Ovary (tissue), 3 donors: ENCODE results near the gene BST2.

Experiments used
- EP300 ChIP-seq: sonication (generic); formaldehyde crosslinking; IDR thresholded peaks from one replicate; pipeline ENCODE4 v1.6.1; 2017; ENCODE audit warnings: antibody characterized with exemption
- TF ChIP-seq, protein P1 (sequence below), 3 donors: fragments of 450-650 bp in 2 of 3; fragments of 200-600 bp in 1 of 3; IDR thresholded peaks; one replicate each; pipeline versions ENCODE4 v1.5.1 to v1.8.0; 2016 to 2022; ENCODE audit warnings: antibody characterized with exemption in 3 of 3, mild to moderate bottlenecking in 1 of 3
- donor health status: DM: no; HTN: no; CAD: no.

DNA sequence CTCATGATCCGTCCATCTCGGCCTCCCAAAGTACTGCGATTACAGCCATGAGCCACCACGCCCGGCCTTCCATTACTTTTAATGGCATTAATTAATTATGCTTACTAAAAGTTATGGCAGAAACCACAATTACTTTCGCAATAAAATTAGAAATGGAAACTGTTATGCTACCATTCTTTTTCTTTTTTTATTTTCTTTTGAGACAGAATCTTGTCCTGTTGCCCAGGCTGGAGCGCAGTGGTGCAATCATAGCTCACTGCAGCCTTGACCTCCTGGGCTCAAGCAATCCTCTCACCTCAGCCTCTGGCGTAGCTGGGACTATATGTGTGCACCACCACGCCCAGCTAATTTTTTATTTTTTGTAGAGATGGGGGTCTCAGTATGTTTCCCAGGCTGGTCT lies 4.6 kb upstream of the BST2 start:
- TF ChIP-seq, protein P1, sequence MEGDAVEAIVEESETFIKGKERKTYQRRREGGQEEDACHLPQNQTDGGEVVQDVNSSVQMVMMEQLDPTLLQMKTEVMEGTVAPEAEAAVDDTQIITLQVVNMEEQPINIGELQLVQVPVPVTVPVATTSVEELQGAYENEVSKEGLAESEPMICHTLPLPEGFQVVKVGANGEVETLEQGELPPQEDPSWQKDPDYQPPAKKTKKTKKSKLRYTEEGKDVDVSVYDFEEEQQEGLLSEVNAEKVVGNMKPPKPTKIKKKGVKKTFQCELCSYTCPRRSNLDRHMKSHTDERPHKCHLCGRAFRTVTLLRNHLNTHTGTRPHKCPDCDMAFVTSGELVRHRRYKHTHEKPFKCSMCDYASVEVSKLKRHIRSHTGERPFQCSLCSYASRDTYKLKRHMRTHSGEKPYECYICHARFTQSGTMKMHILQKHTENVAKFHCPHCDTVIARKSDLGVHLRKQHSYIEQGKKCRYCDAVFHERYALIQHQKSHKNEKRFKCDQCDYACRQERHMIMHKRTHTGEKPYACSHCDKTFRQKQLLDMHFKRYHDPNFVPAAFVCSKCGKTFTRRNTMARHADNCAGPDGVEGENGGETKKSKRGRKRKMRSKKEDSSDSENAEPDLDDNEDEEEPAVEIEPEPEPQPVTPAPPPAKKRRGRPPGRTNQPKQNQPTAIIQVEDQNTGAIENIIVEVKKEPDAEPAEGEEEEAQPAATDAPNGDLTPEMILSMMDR (IDR thresholded peaks at IDR 0.05), result no peak
- no peak for TF ChIP-seq EP300
